Tibial nerve (tissue), 4 donors: Measurements from ENCODE around the gene CUEDC1.

Experiments
- EP300 ChIP-seq, 2 donors: sonication (generic); formaldehyde crosslinking; IDR thresholded peaks; one replicate each; pipeline ENCODE4 v1.6.1; 2017; ENCODE audit warnings: antibody characterized with exemption in 2 of 2, mild to moderate bottlenecking in 1 of 2
- POLR2A ChIP-seq, 2 donors: fragments of 450-650 bp; IDR thresholded peaks; one replicate each; pipeline ENCODE4 v1.6.1; 2017; ENCODE audit warnings: antibody characterized with exemption in 2 of 2, mild to moderate bottlenecking in 2 of 2, moderate library complexity in 2 of 2
- TF ChIP-seq, protein P1 (sequence below), 5 experiments: fragments of 200-600 bp in 3 of 5; fragments of 450-650 bp in 2 of 5; sonication (generic) in 3 of 5; IDR thresholded peaks; one replicate each; pipeline ENCODE4 v1.5.1; 2016 to 2019; ENCODE audit warnings: antibody characterized with exemption in 5 of 5, mild to moderate bottlenecking in 3 of 5, moderate library complexity in 2 of 5

DNA sequence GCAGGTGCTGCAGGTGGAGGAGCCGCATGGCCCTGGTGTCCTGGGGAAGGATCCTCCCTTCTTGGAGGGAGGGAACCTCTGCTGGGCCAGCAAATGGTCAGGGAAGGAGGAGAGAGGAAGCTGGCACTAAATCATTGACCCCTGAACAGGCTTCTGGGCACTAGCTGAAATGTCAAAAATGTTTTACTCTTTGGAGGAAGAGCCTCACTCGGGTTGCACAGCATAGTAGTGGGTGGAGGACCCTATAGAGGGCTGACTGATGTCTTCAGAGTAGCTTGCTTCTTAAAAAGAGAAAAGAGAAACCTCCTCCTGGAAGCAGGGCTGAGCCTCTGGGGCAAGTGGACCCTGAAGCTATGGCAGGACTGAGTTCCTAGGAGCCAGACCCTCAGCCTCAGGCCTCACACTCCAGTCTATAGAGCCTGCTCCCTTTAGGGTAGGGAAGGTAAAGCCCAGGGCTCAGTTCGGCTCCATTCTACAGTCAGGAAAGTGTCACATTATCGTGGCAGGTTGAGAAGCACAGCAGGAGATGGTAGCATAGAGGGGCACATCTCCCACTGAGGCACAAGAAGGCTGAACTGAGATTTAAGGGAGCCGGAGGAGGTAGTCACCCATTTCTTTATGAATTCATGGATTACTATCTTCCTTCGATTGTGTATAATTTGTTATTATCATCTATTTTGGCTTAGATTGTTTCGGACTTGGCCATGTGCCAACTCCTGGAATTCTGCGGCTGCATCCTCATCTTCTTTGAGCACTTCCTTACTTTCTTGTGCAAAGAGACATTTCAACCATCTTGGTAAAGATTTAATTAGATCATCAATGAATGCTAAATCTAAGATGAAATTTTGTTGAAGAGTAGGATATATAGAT, 7.3 kb upstream of the CUEDC1 start:
- TF ChIP-seq POLR2A (IDR thresholded peaks at IDR 0.05) (no peak), EP300 (IDR thresholded peaks at IDR 0.05) (no peak)
- TF ChIP-seq, protein P1, sequence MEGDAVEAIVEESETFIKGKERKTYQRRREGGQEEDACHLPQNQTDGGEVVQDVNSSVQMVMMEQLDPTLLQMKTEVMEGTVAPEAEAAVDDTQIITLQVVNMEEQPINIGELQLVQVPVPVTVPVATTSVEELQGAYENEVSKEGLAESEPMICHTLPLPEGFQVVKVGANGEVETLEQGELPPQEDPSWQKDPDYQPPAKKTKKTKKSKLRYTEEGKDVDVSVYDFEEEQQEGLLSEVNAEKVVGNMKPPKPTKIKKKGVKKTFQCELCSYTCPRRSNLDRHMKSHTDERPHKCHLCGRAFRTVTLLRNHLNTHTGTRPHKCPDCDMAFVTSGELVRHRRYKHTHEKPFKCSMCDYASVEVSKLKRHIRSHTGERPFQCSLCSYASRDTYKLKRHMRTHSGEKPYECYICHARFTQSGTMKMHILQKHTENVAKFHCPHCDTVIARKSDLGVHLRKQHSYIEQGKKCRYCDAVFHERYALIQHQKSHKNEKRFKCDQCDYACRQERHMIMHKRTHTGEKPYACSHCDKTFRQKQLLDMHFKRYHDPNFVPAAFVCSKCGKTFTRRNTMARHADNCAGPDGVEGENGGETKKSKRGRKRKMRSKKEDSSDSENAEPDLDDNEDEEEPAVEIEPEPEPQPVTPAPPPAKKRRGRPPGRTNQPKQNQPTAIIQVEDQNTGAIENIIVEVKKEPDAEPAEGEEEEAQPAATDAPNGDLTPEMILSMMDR (IDR thresholded peaks at IDR 0.05), result no peak
